ENCODE measurements around the gene ZNF157.
A peak's percentile ranks its signal among the peaks of the same experiment; 100 is the strongest.
"Not testable (repeated sequence)": the region's sequence is repeated elsewhere in the genome, so short reads cannot be mapped to it uniquely, and the experiment has no call there.

ZNF157 gene

DNA sequence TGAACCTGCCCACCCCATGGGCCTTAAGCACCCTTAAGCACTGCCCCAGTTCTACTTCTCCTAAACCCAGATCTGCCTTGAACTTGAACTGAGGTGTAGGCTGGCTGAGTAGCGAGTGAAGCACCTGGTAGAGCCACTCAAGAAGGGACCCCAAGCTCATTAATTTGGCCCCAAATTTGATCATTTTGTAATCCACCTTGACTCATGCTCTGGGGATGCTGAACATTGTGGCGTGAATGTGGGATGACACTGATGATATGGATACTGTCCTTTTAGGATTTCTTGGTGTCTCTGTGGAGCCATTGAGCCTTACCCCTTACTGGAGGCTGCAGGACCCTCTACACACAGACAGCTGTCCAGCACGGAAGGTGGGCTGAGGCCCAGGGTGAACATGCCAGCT lies at the start of gene ZNF157:
Gene ZNF157, plus strand, starts transcription at position 301 of the 400 bp plus-strand sequence. Its CDS starts 91 bp downstream, at position 392.
- FAIRE-seq = no peak

- FAIRE-seq = no peak
Measured at GRCh38 chrX:47321386-47321785, 49.0 kb upstream of the ZNF157 start.

- FAIRE-seq = no peak
Measured at GRCh38 chrX:47321823-47322371, 48.5 kb upstream of the ZNF157 start.

DNA sequence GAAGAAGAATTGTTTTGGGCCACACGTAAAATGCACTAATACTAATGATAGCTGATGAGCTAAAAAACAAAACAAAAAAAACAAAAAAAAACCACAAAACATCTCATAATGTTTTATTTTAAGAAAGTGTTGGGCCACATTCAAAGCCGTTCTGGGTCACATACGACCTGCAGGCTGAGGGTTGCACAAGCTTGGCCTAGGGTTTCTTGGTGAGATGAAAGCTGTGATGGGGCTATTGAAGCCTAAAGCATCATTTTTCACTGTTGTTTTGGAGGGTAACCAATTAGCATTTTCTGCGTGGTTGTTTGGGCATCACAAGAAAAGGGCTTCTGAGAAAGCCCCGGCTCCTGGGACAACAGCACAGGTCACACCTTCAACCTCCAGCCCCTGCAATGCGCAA lies 42.5 kb upstream of the ZNF157 start:
- FAIRE-seq = no peak

GRCh38 chrX:47332729-47333128 lies 37.6 kb upstream of the ZNF157 start:
- not testable (repeated sequence) for FAIRE-seq

- FAIRE-seq = no peak
Measured at GRCh38 chrX:47351706-47352105, 18.7 kb upstream of the ZNF157 start.

DNA sequence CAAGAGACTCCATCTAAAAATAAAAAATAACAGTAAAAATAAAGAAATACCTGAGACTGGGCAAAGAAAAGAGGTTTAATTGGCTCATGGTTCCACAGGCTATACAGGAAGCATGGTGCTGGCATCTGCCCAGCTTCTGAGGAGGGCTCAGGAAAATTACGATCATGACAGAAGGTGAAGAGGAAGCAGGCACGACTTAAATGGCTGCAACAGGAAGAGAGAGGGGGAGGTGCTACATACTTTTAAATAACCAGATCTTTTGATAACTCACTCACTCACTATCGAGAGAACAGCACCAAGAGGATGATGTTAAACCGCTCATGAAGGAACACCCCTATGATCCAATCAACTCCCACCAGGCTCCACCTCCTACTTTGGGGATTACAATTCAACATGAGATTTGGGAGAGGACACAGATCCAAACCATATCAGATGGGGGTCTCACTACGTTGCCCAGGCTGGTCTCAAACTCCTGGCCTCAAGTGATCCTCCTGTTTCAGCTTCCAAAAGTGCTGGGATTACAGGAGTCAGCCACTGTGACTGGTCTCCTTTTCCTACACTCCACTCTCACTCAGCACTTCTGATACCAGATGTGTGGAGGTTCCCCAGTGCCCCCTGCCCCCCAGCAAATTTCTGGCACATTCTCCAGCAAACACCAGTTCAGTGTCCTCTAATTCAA lies 11.9 kb upstream of the ZNF157 start:
- FAIRE-seq = no peak

- peak; percentile 53 for FAIRE-seq
Measured at GRCh38 chrX:47360423-47361179, 9.8 kb upstream of the ZNF157 start.

- no peak for FAIRE-seq
Measured at GRCh38 chrX:47361538-47362511, 8.6 kb upstream of the ZNF157 start.

DNA sequence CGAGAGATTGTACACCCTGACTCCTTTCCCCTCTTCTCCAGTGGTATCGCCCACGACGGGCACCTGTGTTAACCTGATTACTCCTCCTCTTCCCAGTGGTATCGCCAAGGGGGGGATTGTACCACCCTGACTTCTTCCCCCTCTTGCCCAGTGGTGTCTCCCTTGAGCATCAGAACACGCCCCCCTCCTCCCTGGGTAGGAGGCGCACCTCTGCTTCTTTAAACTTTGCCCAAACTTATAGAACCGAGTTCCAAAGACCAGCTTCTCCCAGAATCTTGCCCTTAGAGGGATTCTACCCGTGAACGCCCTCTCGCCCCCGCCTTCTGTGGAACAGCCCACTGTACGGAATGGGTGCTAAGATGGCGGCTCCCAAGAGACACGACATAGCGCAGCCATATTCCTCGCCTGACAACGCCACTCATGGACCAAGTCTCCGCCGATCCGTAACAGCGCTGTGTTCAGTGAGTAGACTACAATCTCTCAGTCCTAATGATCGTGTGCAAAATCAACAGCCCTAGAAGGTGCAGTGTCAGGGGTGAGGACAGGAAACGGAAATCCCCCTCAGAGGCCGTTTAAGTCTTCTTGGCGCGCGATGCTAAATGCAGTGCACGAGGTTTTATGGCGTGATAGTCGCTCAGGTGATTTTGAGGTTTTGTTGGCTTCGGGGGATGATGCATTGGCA lies 4.2 kb upstream of the ZNF157 start:
- FAIRE-seq = no peak

- FAIRE-seq = no peak
Measured at GRCh38 chrX:47373198-47373597, 2.8 kb downstream of the ZNF157 start.

- FAIRE-seq = no peak
Measured at GRCh38 chrX:47380268-47380667, 9.9 kb downstream of the ZNF157 start.

GRCh38 chrX:47380837-47381236 lies 10.5 kb downstream of the ZNF157 start:
- FAIRE-seq = not testable (repeated sequence)

DNA sequence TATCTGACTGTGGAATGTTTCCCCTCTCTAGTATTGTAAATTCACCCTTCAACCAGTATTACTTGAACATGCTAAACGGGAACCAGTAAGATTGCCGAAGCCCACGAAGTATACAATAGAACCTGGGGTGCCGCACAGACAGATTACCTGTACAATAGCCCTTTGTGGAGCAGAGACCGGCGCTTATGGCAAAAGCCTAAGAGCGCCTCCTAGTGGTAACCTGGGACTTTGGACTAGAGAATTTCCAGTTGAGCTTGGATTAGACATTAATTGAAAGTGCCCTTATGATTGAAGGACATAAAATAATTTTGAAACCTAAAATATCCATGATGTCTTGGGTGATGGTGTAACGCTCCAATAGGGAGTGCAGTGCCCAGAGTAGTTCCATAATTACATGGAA lies 14.1 kb downstream of the ZNF157 start:
- FAIRE-seq = peak; percentile 19

GRCh38 chrX:47390780-47391179 lies 20.4 kb downstream of the ZNF157 start:
- no peak for FAIRE-seq

- no peak for FAIRE-seq
Measured at GRCh38 chrX:47413179-47413594, 42.8 kb downstream of the ZNF157 start.

DNA sequence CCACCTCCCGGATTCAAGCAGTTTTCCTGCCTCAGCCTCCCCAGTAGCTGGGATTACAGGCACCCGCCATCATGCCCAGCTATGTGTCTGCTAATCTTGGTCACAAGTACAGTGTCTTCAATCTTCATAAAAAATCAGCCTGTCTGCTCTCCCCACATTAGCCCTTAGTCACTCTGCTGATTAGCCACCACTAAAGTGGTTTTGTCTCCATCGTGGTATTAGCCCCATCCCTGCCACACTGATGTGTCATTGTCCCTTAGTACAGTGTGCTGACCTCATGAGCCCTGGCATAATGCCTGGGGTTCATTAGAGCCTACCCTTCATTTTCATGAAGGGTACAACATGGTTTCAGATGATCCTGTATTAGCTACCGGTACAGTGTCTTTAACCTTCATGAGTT lies 49.9 kb downstream of the ZNF157 start:
- FAIRE-seq = no peak

GRCh38 chrX:47420962-47421361 lies 50.6 kb downstream of the ZNF157 start:
- FAIRE-seq = no peak

GRCh38 chrX:47422444-47422843 lies 52.1 kb downstream of the ZNF157 start:
- no peak for FAIRE-seq

DNA sequence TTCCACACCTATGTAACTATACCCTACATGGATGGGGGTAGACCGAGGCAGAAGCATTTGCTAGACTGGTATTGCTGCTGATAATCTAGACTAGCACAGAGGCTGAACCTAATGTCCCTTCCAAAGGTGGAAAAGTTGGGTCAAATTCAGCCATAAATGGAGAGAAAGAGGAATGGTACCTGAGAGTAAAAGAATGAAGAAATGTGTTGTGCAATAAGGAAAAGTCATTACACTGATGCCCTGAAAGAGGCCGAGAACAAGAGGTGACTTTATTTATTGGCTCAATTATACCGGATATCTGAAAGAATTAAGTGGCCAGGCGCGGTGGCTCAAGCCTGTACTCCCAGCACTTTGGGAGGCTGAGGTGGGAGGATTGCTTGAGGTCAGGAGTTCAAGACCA lies 60.5 kb downstream of the ZNF157 start:
- FAIRE-seq = no peak

DNA sequence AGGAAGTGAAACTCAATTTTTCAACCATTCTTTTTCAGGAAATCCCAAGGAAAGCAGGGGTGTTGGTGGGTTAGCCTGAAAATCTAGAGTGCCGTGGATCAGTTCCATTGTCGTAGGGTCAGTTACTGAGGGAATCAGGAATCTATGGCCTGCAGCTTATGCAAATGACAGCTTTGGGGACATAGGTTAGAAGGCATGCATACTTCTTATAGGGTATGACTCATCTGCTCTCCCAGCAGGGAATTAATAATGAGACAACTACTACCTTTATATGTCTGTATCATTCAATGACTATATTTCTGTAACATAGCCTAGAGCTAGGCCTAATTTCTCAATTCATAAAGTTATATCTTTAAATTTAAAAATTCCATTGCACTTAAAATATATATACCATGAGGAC lies 76.1 kb downstream of the ZNF157 start:
- FAIRE-seq = no peak

- no peak for FAIRE-seq
Measured at GRCh38 chrX:47446971-47447370, 76.6 kb downstream of the ZNF157 start.
